NAMALWA (cell line): ENCODE data around the gene PCDHA10.

Experiments
- DNase-seq: peaks from one replicate; pipeline ENCODE4 v3.0.0-alpha.2; 2015; ENCODE audit warnings: low spot score

The PCDHA10 gene

GRCh38 chr5:140883927-140884697 lies 28.4 kb downstream of the PCDHA10 start:
- DNase-seq: no peak

GRCh38 chr5:140916325-140916724 lies 60.6 kb downstream of the PCDHA10 start:
- DNase-seq: no peak
